ENCODE results near the gene PTPRN2. TPM values are rescaled to one million over a fixed set of nuclear protein-coding genes. Genes with fewer than 3 reads are reported as not detected.

PTPRN2 gene
- total RNA-seq, 1 donor from 2014 or later = 2.4 TPM

DNA sequence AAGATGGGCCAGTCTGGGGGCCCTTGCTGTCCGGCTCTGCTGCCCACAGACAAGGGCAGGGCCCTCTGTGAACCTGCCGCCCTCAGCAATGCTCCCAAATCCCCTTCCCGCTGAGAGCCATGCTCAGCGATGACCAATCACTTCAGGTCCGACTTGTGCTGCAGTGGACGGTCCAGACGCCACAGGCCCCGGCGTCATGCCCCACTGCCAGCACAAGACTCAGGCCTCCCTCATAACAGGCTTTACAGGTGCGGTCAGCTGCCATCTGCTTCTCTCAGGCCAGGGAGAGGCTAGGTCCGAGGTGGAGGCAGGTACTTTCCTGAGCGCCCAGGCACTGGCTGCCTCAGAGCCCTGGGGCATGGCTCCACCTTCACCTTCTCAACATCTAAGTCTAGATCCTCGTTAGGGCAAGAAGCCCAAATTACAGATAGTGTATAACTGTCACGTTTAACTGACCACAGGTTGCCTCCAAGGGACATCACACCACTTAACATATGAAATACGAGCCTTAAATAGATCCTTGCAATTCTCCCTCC lies 393.2 kb downstream of the PTPRN2 start:
- DNase-seq (ENCODE audit: low read depth) = no peak
- Histone ChIP-seq H3K36me3 (ENCODE audit: control insufficient read depth, insufficient read depth, low read length) (no peaks in the 10 kb centered on the region), H3K27me3 (ENCODE audit: control insufficient read depth, insufficient read depth, low read length) (no peaks in the 10 kb centered on the region), H3K4me3 (ENCODE audit: low read depth, low read length) (no peak overlapping the region)
- TF ChIP-seq, protein P1, sequence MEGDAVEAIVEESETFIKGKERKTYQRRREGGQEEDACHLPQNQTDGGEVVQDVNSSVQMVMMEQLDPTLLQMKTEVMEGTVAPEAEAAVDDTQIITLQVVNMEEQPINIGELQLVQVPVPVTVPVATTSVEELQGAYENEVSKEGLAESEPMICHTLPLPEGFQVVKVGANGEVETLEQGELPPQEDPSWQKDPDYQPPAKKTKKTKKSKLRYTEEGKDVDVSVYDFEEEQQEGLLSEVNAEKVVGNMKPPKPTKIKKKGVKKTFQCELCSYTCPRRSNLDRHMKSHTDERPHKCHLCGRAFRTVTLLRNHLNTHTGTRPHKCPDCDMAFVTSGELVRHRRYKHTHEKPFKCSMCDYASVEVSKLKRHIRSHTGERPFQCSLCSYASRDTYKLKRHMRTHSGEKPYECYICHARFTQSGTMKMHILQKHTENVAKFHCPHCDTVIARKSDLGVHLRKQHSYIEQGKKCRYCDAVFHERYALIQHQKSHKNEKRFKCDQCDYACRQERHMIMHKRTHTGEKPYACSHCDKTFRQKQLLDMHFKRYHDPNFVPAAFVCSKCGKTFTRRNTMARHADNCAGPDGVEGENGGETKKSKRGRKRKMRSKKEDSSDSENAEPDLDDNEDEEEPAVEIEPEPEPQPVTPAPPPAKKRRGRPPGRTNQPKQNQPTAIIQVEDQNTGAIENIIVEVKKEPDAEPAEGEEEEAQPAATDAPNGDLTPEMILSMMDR (IDR thresholded peaks at IDR 0.05; ENCODE audit: insufficient read depth, low read length, poor library complexity, severe bottlenecking) = no peak

DNA sequence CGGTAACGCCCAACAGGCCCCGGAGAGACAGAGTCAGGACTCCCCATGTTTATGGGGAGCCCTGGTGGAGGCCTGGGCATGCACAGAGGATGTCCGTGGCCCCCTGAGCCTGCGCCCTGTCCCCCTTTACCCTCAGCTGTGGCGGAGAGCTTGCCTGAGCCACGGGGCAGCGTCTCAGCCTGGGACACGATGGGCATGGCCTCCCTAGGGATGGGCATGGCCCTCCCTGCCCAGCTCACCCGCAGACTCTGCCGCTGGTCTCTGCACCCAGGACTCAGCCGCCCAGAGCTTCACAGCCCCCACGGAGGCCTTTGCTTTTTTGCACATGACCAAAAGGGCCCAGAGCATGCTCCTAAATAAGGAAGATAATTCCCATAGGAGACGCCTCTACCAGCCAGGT lies 394.2 kb downstream of the PTPRN2 start:
- Histone ChIP-seq H3K4me3 (ENCODE audit: low read depth, low read length) (no peak overlapping the region), H3K36me3 (ENCODE audit: control insufficient read depth, insufficient read depth, low read length) (no peaks in the 10 kb centered on the region), H3K27me3 (ENCODE audit: control insufficient read depth, insufficient read depth, low read length) (no peaks in the 10 kb centered on the region)
- DNase-seq (ENCODE audit: low read depth) = no peak
- TF ChIP-seq, protein P1 (IDR thresholded peaks at IDR 0.05; ENCODE audit: insufficient read depth, low read length, poor library complexity, severe bottlenecking) = no peak

DNA sequence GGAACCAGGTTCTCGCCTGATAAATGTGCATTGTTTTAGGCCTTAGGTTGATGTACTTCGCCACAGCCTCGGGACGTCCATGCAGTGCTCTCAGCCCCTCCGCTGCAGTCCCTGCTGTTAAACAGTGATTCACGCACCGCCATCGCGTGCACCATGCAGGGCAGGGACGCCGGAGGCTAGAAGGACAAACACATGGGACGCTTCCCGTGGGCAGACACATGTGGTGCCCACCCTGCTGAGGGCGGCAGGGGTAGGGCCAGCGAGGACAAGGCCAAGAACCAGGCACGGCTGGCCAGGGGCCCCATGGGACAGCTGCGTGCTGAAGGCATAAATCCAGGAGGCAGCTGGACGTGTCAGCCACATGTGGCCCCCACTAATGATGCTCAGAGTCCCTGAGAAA lies 394.7 kb downstream of the PTPRN2 start:
- no peak for DNase-seq (ENCODE audit: low read depth)
- TF ChIP-seq, protein P1 (IDR thresholded peaks at IDR 0.05; ENCODE audit: insufficient read depth, low read length, poor library complexity, severe bottlenecking) = no peak
- Histone ChIP-seq H3K4me3 (ENCODE audit: low read depth, low read length) (no peak overlapping the region), H3K36me3 (ENCODE audit: control insufficient read depth, insufficient read depth, low read length) (no peaks in the 10 kb centered on the region), H3K27me3 (ENCODE audit: control insufficient read depth, insufficient read depth, low read length) (no peaks in the 10 kb centered on the region)

DNA sequence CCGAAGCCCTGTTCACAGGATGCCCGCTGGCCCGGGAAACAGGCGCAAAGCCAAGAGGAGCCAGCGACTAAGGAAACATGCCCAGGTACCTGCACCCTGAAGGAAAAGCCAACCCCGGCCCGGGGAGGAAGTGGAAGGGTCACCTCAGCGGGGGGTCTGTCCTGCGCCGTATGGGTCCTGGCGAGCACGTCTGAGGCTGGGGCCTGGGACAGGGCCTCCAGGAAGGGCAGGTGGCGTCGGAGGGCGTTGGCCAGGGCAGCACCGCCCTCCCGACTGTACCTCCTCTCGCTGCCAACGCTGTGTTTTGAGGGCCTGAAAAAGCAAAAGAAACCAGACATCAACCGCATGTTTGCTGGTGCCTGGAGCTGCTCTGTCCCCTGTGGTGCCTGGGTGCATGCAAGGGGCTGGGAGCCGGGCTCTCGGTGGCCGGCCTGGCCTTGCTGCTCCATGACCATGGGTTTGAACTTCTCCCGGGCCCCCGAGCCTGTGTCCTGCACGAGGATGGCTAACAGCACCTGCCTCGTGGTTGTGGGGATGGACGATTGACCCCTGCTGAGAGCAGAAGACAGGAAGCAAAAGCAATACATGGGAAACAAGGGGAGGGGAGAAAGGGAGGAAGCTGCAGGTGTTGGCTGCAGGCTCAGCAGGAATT lies 395.3 kb downstream of the PTPRN2 start:
- no peak for DNase-seq (ENCODE audit: low read depth)
- H3K4me3 ChIP-seq (ENCODE audit: low read depth, low read length) = no peak overlapping the region
- no peaks in the 10 kb centered on the region for H3K36me3 ChIP-seq (ENCODE audit: control insufficient read depth, insufficient read depth, low read length)
- H3K27me3 ChIP-seq (ENCODE audit: control insufficient read depth, insufficient read depth, low read length) = no peaks in the 10 kb centered on the region
- TF ChIP-seq, protein P1 (IDR thresholded peaks at IDR 0.05; ENCODE audit: insufficient read depth, low read length, poor library complexity, severe bottlenecking) = no peak

DNA sequence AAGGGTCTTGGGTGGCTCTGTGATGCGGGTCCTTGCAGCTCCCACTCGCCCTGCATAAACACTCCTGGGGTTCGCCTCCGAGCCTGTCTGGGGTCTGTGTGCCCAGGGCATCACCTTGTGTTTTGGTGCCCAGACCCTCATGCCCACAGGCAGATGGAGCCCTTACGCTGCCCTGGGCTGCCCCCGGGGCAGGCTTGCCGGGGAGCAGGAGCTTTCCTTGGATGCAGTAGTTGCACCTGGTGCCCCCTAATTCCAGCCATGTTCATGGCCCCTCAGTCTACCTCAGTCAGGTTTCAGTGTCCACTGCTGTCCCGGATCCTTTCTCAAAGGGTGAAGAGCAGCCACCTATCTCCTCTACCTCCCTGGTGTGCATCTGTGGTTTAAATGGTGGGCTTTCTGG lies 396.0 kb downstream of the PTPRN2 start:
- H3K27me3 ChIP-seq (ENCODE audit: control insufficient read depth, insufficient read depth, low read length) = no peaks in the 10 kb centered on the region
- TF ChIP-seq, protein P1 (IDR thresholded peaks at IDR 0.05; ENCODE audit: insufficient read depth, low read length, poor library complexity, severe bottlenecking) = no peak
- H3K4me3 ChIP-seq (ENCODE audit: low read depth, low read length) = no peak overlapping the region
- no peaks in the 10 kb centered on the region for H3K36me3 ChIP-seq (ENCODE audit: control insufficient read depth, insufficient read depth, low read length)
- DNase-seq (ENCODE audit: low read depth) = no peak

DNA sequence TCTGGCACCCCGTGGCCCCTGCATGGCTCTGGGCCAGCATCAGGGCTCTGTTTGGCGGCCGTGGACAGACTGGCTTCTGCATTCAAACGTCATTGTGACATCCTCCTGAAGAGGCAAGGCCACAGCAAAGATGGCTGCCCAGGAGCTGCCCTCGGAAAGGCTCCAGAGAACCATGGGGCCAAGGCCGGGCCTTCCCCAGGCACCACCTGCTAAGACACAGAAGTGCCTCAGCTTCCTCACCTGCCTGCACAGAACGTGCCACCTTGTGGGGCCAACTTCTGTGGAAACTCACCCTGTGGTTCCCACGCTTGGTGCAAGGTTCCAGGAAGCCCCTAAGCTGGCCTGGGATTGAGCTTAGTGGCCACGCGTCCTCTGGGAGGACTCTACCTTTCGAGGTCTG lies 396.9 kb downstream of the PTPRN2 start:
- no peaks in the 10 kb centered on the region for H3K36me3 ChIP-seq (ENCODE audit: control insufficient read depth, insufficient read depth, low read length)
- no peaks in the 10 kb centered on the region for H3K27me3 ChIP-seq (ENCODE audit: control insufficient read depth, insufficient read depth, low read length)
- no peak for DNase-seq (ENCODE audit: low read depth)
- TF ChIP-seq, protein P1 (IDR thresholded peaks at IDR 0.05; ENCODE audit: insufficient read depth, low read length, poor library complexity, severe bottlenecking) = no peak
- no peak overlapping the region for H3K4me3 ChIP-seq (ENCODE audit: low read depth, low read length)

All from kidney epithelial cell (primary cell).